Gastrocnemius medialis (tissue), 4 donors: Measurements from ENCODE around the gene NARF. TPM values are rescaled to one million over a fixed set of nuclear protein-coding genes. Genes with fewer than 3 reads are reported as not detected.

Experiments used
- ATAC-seq, 2 donors: fragments of 150-250 bp; one replicate each; pipeline ENCODE4 v1.9.1; 2016
- DNase-seq, 2 donors: peaks; one replicate each; pipeline ENCODE4 v3.0.0-alpha.2; 2019
- H3K27ac ChIP-seq, 4 donors: fragments of 200-600 bp; sonication (generic); 1 replicate in 1 of 4; 2 replicates in 3 of 4; pipeline ENCODE4 v1.5.1; 2016 to 2018; ENCODE audit warnings: mild to moderate bottlenecking in 2 of 4, moderate library complexity in 1 of 4
- H3K27me3 ChIP-seq, 3 donors: fragments of 200-600 bp; sonication (generic) in 2 of 3; 1 replicate in 1 of 3; 2 replicates in 2 of 3; pipeline versions ENCODE4 v1.5.1 to v1.6.0; 2016 to 2019; ENCODE audit warnings: mild to moderate bottlenecking in 1 of 3, moderate library complexity in 1 of 3
- H3K36me3 ChIP-seq, 2 donors: fragments of 200-600 bp; sonication (generic) in 1 of 2; one replicate each; pipeline ENCODE4 v1.5.1; 2017 to 2018
- H3K4me1 ChIP-seq, 2 donors: fragments of 200-600 bp; sonication (generic) in 1 of 2; one replicate each; pipeline ENCODE4 v1.5.1; 2016 to 2017; ENCODE audit warnings: mild to moderate bottlenecking in 2 of 2
- H3K4me3 ChIP-seq, 4 donors: fragments of 200-600 bp; sonication (generic) in 3 of 4; 1 replicate in 1 of 4; 2 replicates in 3 of 4; pipeline ENCODE4 v1.5.1; 2016 to 2019; ENCODE audit warnings: mild to moderate bottlenecking in 2 of 4
- H3K9me3 ChIP-seq, 3 donors: fragments of 200-600 bp; sonication (generic) in 2 of 3; 1 replicate in 1 of 3; 2 replicates in 2 of 3; pipeline ENCODE4 v1.5.1; 2016 to 2019
- CTCF ChIP-seq, 5 experiments: fragments of 450-650 bp in 3 of 5; fragments of 200-600 bp in 2 of 5; sonication (generic) in 2 of 5; IDR thresholded peaks in 4 of 5; conservative IDR thresholded peaks in 1 of 5; 1 replicate in 4 of 5; 2 replicates in 1 of 5; pipeline ENCODE4 v1.5.1; 2016 to 2019; ENCODE audit warnings: antibody characterized with exemption in 5 of 5, mild to moderate bottlenecking in 3 of 5, moderate library complexity in 3 of 5
- POLR2A ChIP-seq, 2 donors: fragments of 450-650 bp; IDR thresholded peaks; one replicate each; pipeline ENCODE4 v1.6.1; 2017; ENCODE audit warnings: antibody characterized with exemption in 2 of 2, mild to moderate bottlenecking in 2 of 2, moderate library complexity in 2 of 2
- in situ Hi-C, 4 donors: fragments of 200-750 bp; cut with MboI; loops; one replicate each; pipeline versions ENCODE4 v1.15.0 to v1.8.0; 2017; ENCODE audit warnings: low sequenced_read_pairs in 4 of 4
- intact Hi-C: fragments of 100-400 bp; cut with DNase I; formaldehyde crosslinking; loops from one replicate; pipeline ENCODE4 v1.15.1; 2023; ENCODE audit warnings: low total_unique reads
- total RNA-seq, 4 donors: library from RNA; depleted of rRNA; stranded (reverse); fragments of >200 nt; gene quantifications; one replicate each; pipeline versions ENCODE4 v1.1.0 to v1.2.3, GENCODE V29; 2016

The NARF gene
- total RNA-seq, 4 donors from 2014 or later: 29.6 to 63.4 (median 49.0) TPM

- no peaks in the 10 kb centered on the region for H3K9me3 ChIP-seq
- H3K36me3 ChIP-seq: peaks cover 0 to 14% of the 10 kb centered on the region in 2 donors
- H3K27ac ChIP-seq: peak overlapping the region in 2 of 4 donors; percentile 53 to 57
- H3K4me3 ChIP-seq: peak overlapping the region in 1 of 4 donors; percentile 17
- TF ChIP-seq POLR2A (IDR thresholded peaks at IDR 0.05) (no peak), CTCF (IDR thresholded peaks at IDR 0.05 in 4 of 5, conservative IDR thresholded peaks at IDR 0.05 in 1 of 5) (peak in 2 of 5 experiments; percentile 5 to 49)
- H3K4me1 ChIP-seq: peaks cover 3 to 5% of the 10 kb centered on the region in 2 donors
- ATAC-seq: peak; percentile 55 to 72
- intact Hi-C loops (no loop called here), in situ Hi-C loops (loop anchor here in 1 of 4 donors (5.0 kb wide), 1 partner anchor 72 kb away; no protein-coding TSS in a partner anchor)
- DNase-seq: peak in 1 of 2 donors; percentile 47
- H3K27me3 ChIP-seq: no peaks in the 10 kb centered on the region
Observed at GRCh38 chr17:82424001-82424862, 34.3 kb upstream of the NARF start.

- in situ Hi-C loops: loop anchor here in 1 of 4 donors (5.0 kb wide), 1 partner anchor 73 kb away; no protein-coding TSS in a partner anchor
Observed at GRCh38 chr17:82424863-82425159, 33.7 kb upstream of the NARF start.

GRCh38 chr17:82428546-82428945, 30.0 kb upstream of the NARF start:
- Histone ChIP-seq H3K4me3 (no peak overlapping the region), H3K27ac (no peak overlapping the region), H3K4me1 (no peaks in the 10 kb centered on the region), H3K36me3 (peaks cover 0 to 16% of the 10 kb centered on the region in 2 donors), H3K27me3 (no peaks in the 10 kb centered on the region), H3K9me3 (no peaks in the 10 kb centered on the region)
- DNase-seq: no peak
- TF ChIP-seq CTCF (IDR thresholded peaks at IDR 0.05 in 4 of 5, conservative IDR thresholded peaks at IDR 0.05 in 1 of 5): no peak
- TF ChIP-seq POLR2A (IDR thresholded peaks at IDR 0.05): no peak
- in situ Hi-C loops (no loop called here), intact Hi-C loops (no loop called here)
- no peak for ATAC-seq

More at GRCh38 chr17:82424863-82425159, 33.7 kb upstream of the NARF start:
- no peak for TF ChIP-seq POLR2A (IDR thresholded peaks at IDR 0.05)
- TF ChIP-seq CTCF (IDR thresholded peaks at IDR 0.05 in 4 of 5, conservative IDR thresholded peaks at IDR 0.05 in 1 of 5): no peak
- no peaks in the 10 kb centered on the region for H3K9me3 ChIP-seq
- intact Hi-C loops: no loop called here
- no peak overlapping the region for H3K27ac ChIP-seq
- H3K27me3 ChIP-seq: no peaks in the 10 kb centered on the region
- H3K4me1 ChIP-seq: no peaks in the 10 kb centered on the region
- peaks cover 0 to 19% of the 10 kb centered on the region in 2 donors for H3K36me3 ChIP-seq
- no peak overlapping the region for H3K4me3 ChIP-seq
- DNase-seq (no peak), ATAC-seq (no peak)

GRCh38 chr17:82429824-82430223, 28.7 kb upstream of the NARF start:
- intact Hi-C loops: no loop called here
- Histone ChIP-seq H3K9me3 (no peaks in the 10 kb centered on the region), H3K27me3 (no peaks in the 10 kb centered on the region), H3K36me3 (peaks cover 0 to 20% of the 10 kb centered on the region in 2 donors), H3K4me3 (no peak overlapping the region), H3K27ac (no peak overlapping the region), H3K4me1 (no peaks in the 10 kb centered on the region)
- in situ Hi-C loops: no loop called here
- ATAC-seq: no peak
- no peak for DNase-seq
- TF ChIP-seq POLR2A (IDR thresholded peaks at IDR 0.05): no peak
- no peak for TF ChIP-seq CTCF (IDR thresholded peaks at IDR 0.05 in 4 of 5, conservative IDR thresholded peaks at IDR 0.05 in 1 of 5)
